GM23338 (cell line): ENCODE data around the gene MEGF8. TPM values are rescaled to one million over a fixed set of nuclear protein-coding genes. Genes with fewer than 3 reads are reported as not detected.

Experiments
- ATAC-seq: fragments of 200-7000 bp; cut with Tn5 transposase; 3 replicates; pipeline ENCODE4 v1.9.1; 2020
- DNase-seq: peaks from one replicate; pipeline ENCODE4 v3.0.0-alpha.2; 2015; ENCODE audit warnings: low spot score
- H2AFZ ChIP-seq: fragments of 200-600 bp; sonication (generic); 2 replicates; pipeline ENCODE4 v1.8.0; 2016; ENCODE audit warnings: antibody characterized with exemption, mild to moderate bottlenecking, moderate library complexity
- H3F3A ChIP-seq: fragments of 200-600 bp; sonication (generic); replicated peaks from 2 replicates; pipeline ENCODE4 v1.8.0; 2017; ENCODE audit warnings: antibody characterized with exemption, mixed run types, low read depth
- H3K27ac ChIP-seq: fragments of 200-600 bp; sonication (generic); 2 replicates; pipeline ENCODE4 v1.6.1; 2016; ENCODE audit warnings: low read depth
- H3K27me3 ChIP-seq: fragments of 200-600 bp; sonication (generic); 2 replicates; pipeline ENCODE4 v1.8.0; 2016; ENCODE audit warnings: mild to moderate bottlenecking, mixed run types, moderate library complexity; ENCODE audit not compliant: insufficient read depth
- H3K36me3 ChIP-seq: fragments of 200-600 bp; sonication (generic); 2 replicates; pipeline ENCODE4 v1.8.0; 2016; ENCODE audit warnings: mild to moderate bottlenecking; ENCODE audit not compliant: insufficient read depth
- H3K4me1 ChIP-seq: fragments of 200-600 bp; sonication (generic); 2 replicates; pipeline ENCODE4 v1.8.0; 2016; ENCODE audit warnings: mild to moderate bottlenecking, moderate library complexity; ENCODE audit not compliant: insufficient read depth
- H3K4me2 ChIP-seq: fragments of 200-600 bp; sonication (generic); 2 replicates; pipeline ENCODE4 v1.7.1; 2017; ENCODE audit warnings: mixed run types
- H3K4me3 ChIP-seq: fragments of 200-600 bp; sonication (generic); 2 replicates; pipeline ENCODE4 v1.6.1; 2016; ENCODE audit warnings: mixed run types
- H3K79me2 ChIP-seq: fragments of 200-600 bp; sonication (generic); replicated peaks from 2 replicates; pipeline ENCODE4 v1.8.0; 2017; ENCODE audit warnings: mild to moderate bottlenecking; ENCODE audit not compliant: insufficient read depth
- H3K9me2 ChIP-seq: fragments of 200-600 bp; sonication (generic); 2 replicates; pipeline ENCODE4 v1.8.0; 2017; ENCODE audit not compliant: insufficient read depth
- H4K20me1 ChIP-seq: fragments of 200-600 bp; sonication (generic); replicated peaks from 2 replicates; pipeline ENCODE4 v1.8.0; 2017; ENCODE audit warnings: mild to moderate bottlenecking; ENCODE audit not compliant: insufficient read depth
- H3K27ac Mint-ChIP-seq: 2 replicates; pipeline ENCODE4 v1.8.0; 2020; ENCODE audit warnings: inconsistent platforms, mild to moderate bottlenecking, moderate library complexity, mixed read lengths
- H3K27me3 Mint-ChIP-seq: 3 replicates; pipeline ENCODE4 v1.8.0; 2022; ENCODE audit warnings: low read depth, mild to moderate bottlenecking, moderate library complexity, mixed read lengths, inconsistent platforms; ENCODE audit not compliant: insufficient read depth, poor library complexity
- H3K36me3 Mint-ChIP-seq: 3 replicates; pipeline ENCODE4 v1.8.0; 2021; ENCODE audit warnings: low read depth, mild to moderate bottlenecking, inconsistent platforms, moderate library complexity, mixed read lengths
- H3K4me1 Mint-ChIP-seq: 3 replicates; pipeline ENCODE4 v1.8.0; 2020; ENCODE audit warnings: mild to moderate bottlenecking, inconsistent platforms, mixed read lengths
- H3K4me3 Mint-ChIP-seq: 3 replicates; pipeline ENCODE4 v1.8.0; 2021; ENCODE audit warnings: moderate library complexity, mild to moderate bottlenecking, inconsistent platforms, mixed read lengths
- H3K9me3 Mint-ChIP-seq: 3 replicates; pipeline ENCODE4 v1.8.0; 2020; ENCODE audit warnings: moderate library complexity, mild to moderate bottlenecking, inconsistent platforms, mixed read lengths
- CREB1 ChIP-seq: fragments of 250-450 bp; sonication (Bioruptor Pico); IDR thresholded peaks from 2 replicates; pipeline ENCODE4 v1.5.0; 2020; ENCODE audit warnings: low read depth, mild to moderate bottlenecking, moderate library complexity
- EZH2phosphoT487 ChIP-seq: fragments of 200-600 bp; sonication (generic); IDR thresholded peaks from one replicate; pipeline ENCODE4 v1.8.1; 2018; ENCODE audit warnings: antibody characterized with exemption; ENCODE audit not compliant: unreplicated experiment
- JUNB ChIP-seq: IDR thresholded peaks from one replicate; pipeline ENCODE4 v1.6.1; 2016; ENCODE audit warnings: antibody characterized with exemption; ENCODE audit not compliant: unreplicated experiment
- NANOG ChIP-seq: IDR thresholded peaks from 2 replicates; pipeline ENCODE4 v1.6.1; 2016; ENCODE audit warnings: antibody characterized with exemption, borderline replicate concordance
- ZNF114 ChIP-seq: fragments of 250-450 bp; sonication (Bioruptor Pico); IDR thresholded peaks from 2 replicates; pipeline ENCODE4 v1.5.0; 2020; ENCODE audit warnings: mild to moderate bottlenecking, moderate library complexity
- ZNF331 ChIP-seq: fragments of 250-450 bp; sonication (Bioruptor Pico); IDR thresholded peaks from 2 replicates; pipeline ENCODE4 v1.5.0; 2020; ENCODE audit warnings: low read depth, mild to moderate bottlenecking, moderate library complexity
- polyA plus RNA-seq: library from polyadenylated mRNA; unstranded; fragments of >200 nt; fragmentation: Nextera tagmentation; extraction: Ambion mirVana; gene quantifications from 2 replicates; pipeline ENCODE4 v1.2.1, GENCODE V29; 2016
- total RNA-seq: library from RNA; depleted of rRNA; stranded (reverse); fragments of >200 nt; shearing (Covaris generic); gene quantifications from 2 replicates; pipeline ENCODE4 v1.2.3, GENCODE V29; 2014
- TF ChIP-seq, protein P1 (sequence below): IDR thresholded peaks from one replicate; pipeline ENCODE4 v1.6.1; 2018; ENCODE audit warnings: antibody characterized with exemption; ENCODE audit not compliant: unreplicated experiment
- TF ChIP-seq, protein P2 (sequence below): IDR thresholded peaks from 2 replicates; pipeline ENCODE4 v1.6.1; 2016; ENCODE audit warnings: antibody characterized with exemption
- TF ChIP-seq, protein P3 (sequence below), 2 experiments: fragments of 200-600 bp in 1 of 2; sonication (generic) in 1 of 2; conservative IDR thresholded peaks; 2 replicates each; pipeline versions ENCODE4 v1.5.1 to v1.6.1; 2016 to 2017; ENCODE audit warnings: antibody characterized with exemption in 2 of 2, low read depth in 2 of 2, mild to moderate bottlenecking in 2 of 2, moderate library complexity in 1 of 2

The MEGF8 gene
- total and polyA plus RNA-seq, 2 experiments from 2014 or later = 6.2 to 40.5 TPM

DNA sequence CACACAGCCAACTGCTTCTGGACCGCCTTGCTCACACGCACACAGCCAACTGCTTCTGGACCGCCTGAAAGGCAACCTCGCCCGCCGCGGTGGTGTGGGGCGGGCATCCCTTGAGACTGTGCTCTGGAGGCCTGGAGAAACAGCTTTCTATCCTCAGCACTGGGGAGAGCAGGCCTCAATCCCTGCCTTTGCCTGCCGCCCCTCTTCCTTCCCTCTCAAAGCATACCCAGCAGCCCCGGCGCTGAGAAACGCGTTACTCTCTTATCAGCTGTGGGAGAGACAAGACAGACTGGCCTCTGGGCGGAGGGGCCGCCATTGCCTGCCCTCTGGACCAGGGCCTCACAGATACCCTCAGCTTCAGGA, 98.9 kb downstream of the MEGF8 start (continued):
- TF ChIP-seq, protein P1, sequence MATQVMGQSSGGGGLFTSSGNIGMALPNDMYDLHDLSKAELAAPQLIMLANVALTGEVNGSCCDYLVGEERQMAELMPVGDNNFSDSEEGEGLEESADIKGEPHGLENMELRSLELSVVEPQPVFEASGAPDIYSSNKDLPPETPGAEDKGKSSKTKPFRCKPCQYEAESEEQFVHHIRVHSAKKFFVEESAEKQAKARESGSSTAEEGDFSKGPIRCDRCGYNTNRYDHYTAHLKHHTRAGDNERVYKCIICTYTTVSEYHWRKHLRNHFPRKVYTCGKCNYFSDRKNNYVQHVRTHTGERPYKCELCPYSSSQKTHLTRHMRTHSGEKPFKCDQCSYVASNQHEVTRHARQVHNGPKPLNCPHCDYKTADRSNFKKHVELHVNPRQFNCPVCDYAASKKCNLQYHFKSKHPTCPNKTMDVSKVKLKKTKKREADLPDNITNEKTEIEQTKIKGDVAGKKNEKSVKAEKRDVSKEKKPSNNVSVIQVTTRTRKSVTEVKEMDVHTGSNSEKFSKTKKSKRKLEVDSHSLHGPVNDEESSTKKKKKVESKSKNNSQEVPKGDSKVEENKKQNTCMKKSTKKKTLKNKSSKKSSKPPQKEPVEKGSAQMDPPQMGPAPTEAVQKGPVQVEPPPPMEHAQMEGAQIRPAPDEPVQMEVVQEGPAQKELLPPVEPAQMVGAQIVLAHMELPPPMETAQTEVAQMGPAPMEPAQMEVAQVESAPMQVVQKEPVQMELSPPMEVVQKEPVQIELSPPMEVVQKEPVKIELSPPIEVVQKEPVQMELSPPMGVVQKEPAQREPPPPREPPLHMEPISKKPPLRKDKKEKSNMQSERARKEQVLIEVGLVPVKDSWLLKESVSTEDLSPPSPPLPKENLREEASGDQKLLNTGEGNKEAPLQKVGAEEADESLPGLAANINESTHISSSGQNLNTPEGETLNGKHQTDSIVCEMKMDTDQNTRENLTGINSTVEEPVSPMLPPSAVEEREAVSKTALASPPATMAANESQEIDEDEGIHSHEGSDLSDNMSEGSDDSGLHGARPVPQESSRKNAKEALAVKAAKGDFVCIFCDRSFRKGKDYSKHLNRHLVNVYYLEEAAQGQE = no peak
- TF ChIP-seq NANOG (no peak), EZH2phosphoT487 (no peak), CREB1 (no peak), ZNF114 (no peak)
- TF ChIP-seq, protein P2, sequence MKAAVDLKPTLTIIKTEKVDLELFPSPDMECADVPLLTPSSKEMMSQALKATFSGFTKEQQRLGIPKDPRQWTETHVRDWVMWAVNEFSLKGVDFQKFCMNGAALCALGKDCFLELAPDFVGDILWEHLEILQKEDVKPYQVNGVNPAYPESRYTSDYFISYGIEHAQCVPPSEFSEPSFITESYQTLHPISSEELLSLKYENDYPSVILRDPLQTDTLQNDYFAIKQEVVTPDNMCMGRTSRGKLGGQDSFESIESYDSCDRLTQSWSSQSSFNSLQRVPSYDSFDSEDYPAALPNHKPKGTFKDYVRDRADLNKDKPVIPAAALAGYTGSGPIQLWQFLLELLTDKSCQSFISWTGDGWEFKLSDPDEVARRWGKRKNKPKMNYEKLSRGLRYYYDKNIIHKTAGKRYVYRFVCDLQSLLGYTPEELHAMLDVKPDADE = no peak

DNA sequence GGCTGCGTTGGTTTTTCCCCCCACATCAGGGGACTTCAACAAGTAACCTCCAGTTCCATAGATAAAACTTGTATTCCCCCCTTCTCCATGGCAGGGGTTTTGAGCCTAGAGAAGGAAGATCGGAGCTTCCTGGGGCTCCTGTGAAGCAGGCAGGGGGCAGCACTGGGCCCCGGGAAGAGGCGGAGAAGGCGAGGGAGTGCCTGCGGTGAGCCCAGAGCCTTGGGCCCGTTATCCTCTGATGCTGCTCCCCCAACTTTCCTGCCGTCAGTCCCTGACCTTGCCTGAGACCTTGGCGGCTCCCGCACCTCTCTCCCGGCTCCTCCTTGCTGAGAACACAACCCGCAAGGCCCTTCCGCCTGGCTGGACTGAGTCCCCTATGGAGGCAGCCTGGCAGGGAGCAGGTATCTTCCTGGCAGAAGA, 99.3 kb downstream of the MEGF8 start:
- no peak overlapping the region for H3K27ac ChIP-seq
- no peaks in the 10 kb centered on the region for H3K36me3 ChIP-seq
- peak overlapping the region; percentile 63; the same call in 1 of the 2 replicates for H2AFZ ChIP-seq
- DNase-seq (peak; percentile 72), ATAC-seq (peak; percentile 9)
- peaks cover 26% of the 10 kb centered on the region for H3K4me1 Mint-ChIP-seq
- H3K27me3 Mint-ChIP-seq = peaks cover 66% of the 10 kb centered on the region
- H3F3A ChIP-seq = peaks cover 25% of the 10 kb centered on the region
- peaks cover 5% of the 10 kb centered on the region; the same call in 1 of the 2 replicates for H3K4me1 ChIP-seq
- 0 out of 2 replicates have a peak overlapping the region, but pooled peaks have one; percentile 38 for H3K4me2 ChIP-seq
- H3K4me3 Mint-ChIP-seq = peak overlapping the region; percentile 32; the same call in 1 of the 3 replicates
- H3K27me3 ChIP-seq = peaks cover 55% of the 10 kb centered on the region
- H3K27ac Mint-ChIP-seq = no peak overlapping the region
- TF ChIP-seq ZNF331 (CRISPR knock-in tag) = no peak
- TF ChIP-seq, protein P3, sequence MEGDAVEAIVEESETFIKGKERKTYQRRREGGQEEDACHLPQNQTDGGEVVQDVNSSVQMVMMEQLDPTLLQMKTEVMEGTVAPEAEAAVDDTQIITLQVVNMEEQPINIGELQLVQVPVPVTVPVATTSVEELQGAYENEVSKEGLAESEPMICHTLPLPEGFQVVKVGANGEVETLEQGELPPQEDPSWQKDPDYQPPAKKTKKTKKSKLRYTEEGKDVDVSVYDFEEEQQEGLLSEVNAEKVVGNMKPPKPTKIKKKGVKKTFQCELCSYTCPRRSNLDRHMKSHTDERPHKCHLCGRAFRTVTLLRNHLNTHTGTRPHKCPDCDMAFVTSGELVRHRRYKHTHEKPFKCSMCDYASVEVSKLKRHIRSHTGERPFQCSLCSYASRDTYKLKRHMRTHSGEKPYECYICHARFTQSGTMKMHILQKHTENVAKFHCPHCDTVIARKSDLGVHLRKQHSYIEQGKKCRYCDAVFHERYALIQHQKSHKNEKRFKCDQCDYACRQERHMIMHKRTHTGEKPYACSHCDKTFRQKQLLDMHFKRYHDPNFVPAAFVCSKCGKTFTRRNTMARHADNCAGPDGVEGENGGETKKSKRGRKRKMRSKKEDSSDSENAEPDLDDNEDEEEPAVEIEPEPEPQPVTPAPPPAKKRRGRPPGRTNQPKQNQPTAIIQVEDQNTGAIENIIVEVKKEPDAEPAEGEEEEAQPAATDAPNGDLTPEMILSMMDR (conservative IDR thresholded peaks at IDR 0.05; ENCODE audit: low read depth in 2 of 2) = peak; percentile 59 to 68
- no peak for TF ChIP-seq ZNF114
- no peak for TF ChIP-seq JUNB
- no peak overlapping the region for H3K4me3 ChIP-seq
- H3K79me2 ChIP-seq = no peaks in the 10 kb centered on the region
- H3K9me3 Mint-ChIP-seq = peaks cover 7% of the 10 kb centered on the region; the same call in 2 of the 3 replicates
- H3K36me3 Mint-ChIP-seq = peaks cover 4% of the 10 kb centered on the region; the same call in 1 of the 3 replicates
- peaks cover 18% of the 10 kb centered on the region; the same call in 1 of the 2 replicates for H4K20me1 ChIP-seq
- peaks cover 4% of the 10 kb centered on the region; the same call in 1 of the 2 replicates for H3K9me2 ChIP-seq
